GM12878 (cell line): Measurements from ENCODE around the gene PELI2. TPM values are rescaled to one million over a fixed set of nuclear protein-coding genes. Genes with fewer than 3 reads are reported as not detected.

Source experiments
- ATAC-seq: fragments of 200-7000 bp; cut with Tn5 transposase; 3 replicates; pipeline ENCODE4 v1.9.1; 2020; ENCODE audit warnings: mild to moderate bottlenecking, moderate library complexity
- BruUV-seq: library from RNA; stranded (reverse); fragments of 400-500 nt; replicated peaks from 2 replicates; lab custom pipeline; 2021; lab: Mats Ljungman, UMichigan
- CTCF ChIA-PET: fragments of 300-600 bp; sonication (Branson Sonifier 250); formaldehyde crosslinking; extraction: SDS; loops from one replicate; lab custom pipeline; 2021; ENCODE audit warnings: inconsistent platforms; lab: Yijun Ruan, JAX
- POLR2A ChIA-PET: fragments of 350-600 bp; formaldehyde crosslinking; extraction: SDS; loops from one replicate; lab custom pipeline; 2021; ENCODE audit warnings: inconsistent platforms; lab: Charles Lee
- RAD21 ChIA-PET: fragments of 300-600 bp; sonication (Branson Sonifier 250); formaldehyde crosslinking; loops from one replicate; lab custom pipeline; 2023; ENCODE audit warnings: antibody characterized with exemption; ENCODE audit not compliant: unreplicated experiment; lab: Charles Lee
- SMC1A ChIA-PET: fragments of 300-600 bp; sonication (Branson Sonifier 250); formaldehyde crosslinking; loops from one replicate; lab custom pipeline; 2023; ENCODE audit not compliant: unreplicated experiment, uncharacterized antibody; lab: Charles Lee
- DNase-seq: peaks from one replicate; pipeline ENCODE4 v3.0.0-alpha.2; 2011; ENCODE audit warnings: low read depth, low spot score
- FAIRE-seq: peaks from 3 replicates; lab custom pipeline; 2011; peaks lifted over from hg19 to GRCh38; lab: Jason Lieb, UNC
- H2AFZ ChIP-seq: 2 replicates; pipeline ENCODE4 v1.6.0; 2011; ENCODE audit warnings: low read depth, low read length, control low read depth; ENCODE audit not compliant: control insufficient read depth
- H3K27ac ChIP-seq: 2 replicates; pipeline ENCODE4 v1.5.1; 2011; ENCODE audit warnings: control low read depth; ENCODE audit not compliant: control insufficient read depth, insufficient read depth
- H3K27me3 ChIP-seq, 2 experiments: replicated peaks in 1 of 2; 2 replicates each; pipeline versions ENCODE4 v1.6.0 to v1.6.1; 2011; ENCODE audit warnings: low read length in 1 of 2; ENCODE audit not compliant: control insufficient read depth in 2 of 2, insufficient read depth in 2 of 2
- H3K36me3 ChIP-seq, 2 experiments: 2 replicates each; pipeline ENCODE4 v1.5.1; 2011; ENCODE audit warnings: low read length in 1 of 2; ENCODE audit not compliant: control insufficient read depth in 2 of 2, insufficient read depth in 2 of 2
- H3K4me1 ChIP-seq: 2 replicates; pipeline ENCODE4 v1.6.1; 2011; ENCODE audit warnings: mild to moderate bottlenecking, low read length, moderate library complexity, mixed read lengths; ENCODE audit not compliant: control insufficient read depth, insufficient read depth
- H3K4me2 ChIP-seq: 2 replicates; pipeline ENCODE4 v1.6.0; 2011; ENCODE audit warnings: control low read depth; ENCODE audit not compliant: control insufficient read depth, insufficient read depth
- H3K4me3 ChIP-seq: fragments of 200-600 bp; sonication (generic); 2 replicates; pipeline ENCODE4 v1.5.1; 2016
- H3K79me2 ChIP-seq: 2 replicates; pipeline ENCODE4 v1.6.0; 2011; ENCODE audit warnings: low read length; ENCODE audit not compliant: control insufficient read depth, insufficient read depth
- H3K9ac ChIP-seq: 2 replicates; pipeline ENCODE4 v1.8.0; 2011; ENCODE audit warnings: low read length, control low read depth, mixed read lengths; ENCODE audit not compliant: control insufficient read depth, insufficient read depth
- H3K9me3 ChIP-seq: replicated peaks from 3 replicates; pipeline ENCODE4 v1.5.1; 2011; ENCODE audit warnings: mild to moderate bottlenecking, low read length; ENCODE audit not compliant: control insufficient read depth, insufficient read depth
- H4K20me1 ChIP-seq: 2 replicates; pipeline ENCODE4 v1.6.0; 2011; ENCODE audit not compliant: control insufficient read depth, insufficient read depth
- BCL11A ChIP-seq: IDR thresholded peaks from 2 replicates; pipeline ENCODE4 v1.6.1; 2011; ENCODE audit warnings: low read depth, low read length
- BMI1 ChIP-seq: fragments of 450-650 bp; IDR thresholded peaks from 2 replicates; pipeline ENCODE4 v1.6.1; 2016; ENCODE audit warnings: mild to moderate bottlenecking, moderate library complexity, borderline replicate concordance
- IRF5 ChIP-seq: fragments of 450-650 bp; IDR thresholded peaks from 2 replicates; pipeline ENCODE4 v1.6.1; 2017; ENCODE audit warnings: borderline replicate concordance
- KAT2A ChIP-seq: conservative IDR thresholded peaks from 2 replicates; pipeline ENCODE4 v1.6.1; 2011; ENCODE audit warnings: low read depth, low read length; ENCODE audit not compliant: control insufficient read depth
- MEF2B ChIP-seq: fragments of 450-650 bp; IDR thresholded peaks from 2 replicates; pipeline ENCODE4 v1.6.1; 2018; ENCODE audit warnings: mild to moderate bottlenecking, moderate library complexity; ENCODE audit not compliant: partially characterized antibody, poor library complexity, severe bottlenecking
- MXI1 ChIP-seq: fragments of 150-350 bp; IDR thresholded peaks from 2 replicates; pipeline ENCODE4 v1.6.1; 2011; ENCODE audit warnings: low read depth, mild to moderate bottlenecking, inconsistent platforms, low read length, improper control_type of control experiment
- NR2C2 ChIP-seq: IDR thresholded peaks from 2 replicates; pipeline ENCODE4 v1.6.1; 2011; ENCODE audit warnings: borderline replicate concordance, low read depth; ENCODE audit not compliant: control insufficient read depth, insufficient read length
- NR2F1 ChIP-seq: fragments of 450-650 bp; conservative IDR thresholded peaks from 2 replicates; pipeline ENCODE4 v1.6.1; 2017; ENCODE audit warnings: mild to moderate bottlenecking
- PAX5 ChIP-seq: IDR thresholded peaks from 2 replicates; pipeline ENCODE4 v1.6.1; 2011; ENCODE audit warnings: low read depth, low read length, borderline replicate concordance
- SKIL ChIP-seq: fragments of 450-650 bp; IDR thresholded peaks from 2 replicates; pipeline ENCODE4 v1.6.1; 2017; ENCODE audit warnings: mild to moderate bottlenecking, low read depth, inconsistent platforms; ENCODE audit not compliant: poor library complexity, severe bottlenecking
- SPI1 ChIP-seq: IDR thresholded peaks from 2 replicates; pipeline ENCODE4 v1.6.1; 2011; ENCODE audit warnings: low read depth, mild to moderate bottlenecking, low read length, moderate library complexity, borderline replicate concordance; ENCODE audit not compliant: insufficient read depth
- STAT1 ChIP-seq: fragments of 450-650 bp; conservative IDR thresholded peaks from 2 replicates; pipeline ENCODE4 v1.6.1; 2014; ENCODE audit warnings: antibody characterized with exemption, mild to moderate bottlenecking
- USF2 ChIP-seq: IDR thresholded peaks from 2 replicates; pipeline ENCODE4 v1.6.1; 2011; ENCODE audit warnings: low read depth, low read length, improper control_type of control experiment, borderline replicate concordance
- ZZZ3 ChIP-seq: IDR thresholded peaks from 2 replicates; pipeline ENCODE4 v1.6.1; 2011; ENCODE audit warnings: low read depth; ENCODE audit not compliant: control insufficient read depth, insufficient read length
- whole genome bisulfite sequencing: methylation state at CpG from one replicate; pipeline ENCODE4 v1.1.6; 2016; ENCODE audit warnings: low lambda C conversion rate; ENCODE audit not compliant: insufficient replicate concordance, insufficient coverage; ENCODE audit errors: missing lambda C conversion rate; 5-methylcytosine and 5-hydroxymethylcytosine counted together
- in situ Hi-C: fragments of 300-500 bp; cut with MboI; formaldehyde crosslinking; loops from 9 replicates; pipeline ENCODE4 v1.14.3; 2018; ENCODE audit warnings: mixed read lengths
- intact Hi-C: fragments of 100-400 bp; cut with micrococcal nuclease; formaldehyde crosslinking; loops from one replicate; pipeline ENCODE4 v1.14.2; 2022; ENCODE audit not compliant: unreplicated experiment
- polyA plus RNA-seq, 11 experiments: library from polyadenylated mRNA; depleted of rRNA in 4 of 11; unstranded in 6 of 11; stranded (reverse) in 5 of 11; fragments of >200 nt; fragmentation: Nextera tagmentation in 4 of 11; fragmentation: Illumina TruSeq in 1 of 11; extraction: Ambion mirVana in 4 of 11; extraction: Trizol in 1 of 11; gene quantifications; 1 replicate in 1 of 11; 2 replicates in 10 of 11; pipeline versions ENCODE4 v1.2.1 to v1.2.3, GENCODE V29; 2011 to 2016; ENCODE audit warnings: inconsistent platforms in 2 of 11, missing spikeins in 2 of 11, low read depth in 1 of 11
- total RNA-seq, 4 experiments: library from RNA; depleted of rRNA in 3 of 4; stranded (reverse); fragments of >200 nt in 3 of 4; fragmentation: Illumina TruSeq in 1 of 4; extraction: Trizol in 1 of 4; gene quantifications; 2 replicates each; pipeline versions ENCODE4 v1.2.1 to v1.2.3, GENCODE V29; 2013 to 2021

Gene PELI2
- total and polyA plus RNA-seq, 10 of the 15 experiments (the other 5 are each of a cell fraction or from before 2014, with no cell fraction given): under 0.01 to 0.10 (median 0.01) TPM; not detected in 3

- intact Hi-C loops: no loop called here
- FAIRE-seq: no peak
- ChIA-PET RAD21 (no interaction called here), POLR2A (no interaction called here), SMC1A (no interaction called here), CTCF (no interaction called here)
- Histone ChIP-seq H3K9me3 (no peaks in the 10 kb centered on the region), H3K27ac (no peak overlapping the region), H4K20me1 (no peaks in the 10 kb centered on the region), H3K4me2 (no peak overlapping the region), H3K79me2 (no peaks in the 10 kb centered on the region), H3K36me3 (no peaks in the 10 kb centered on the region), H3K27me3 (no peaks in the 10 kb centered on the region; a peak in 1 of 4 replicates), H2AFZ (no peak overlapping the region), H3K4me1 (no peaks in the 10 kb centered on the region), H3K4me3 (no peak overlapping the region), H3K9ac (no peak overlapping the region)
- TF ChIP-seq KAT2A: no peak
- no peak for TF ChIP-seq USF2
- no peak for TF ChIP-seq SPI1
- no peak for TF ChIP-seq SKIL
- no peak for TF ChIP-seq MEF2B
- TF ChIP-seq NR2F1: no peak
- TF ChIP-seq BCL11A: no peak
- TF ChIP-seq STAT1: no peak
- no peak for TF ChIP-seq ZZZ3
- no peak for TF ChIP-seq PAX5
- no peak for TF ChIP-seq BMI1
- no peak for TF ChIP-seq NR2C2
- TF ChIP-seq MXI1: no peak
- TF ChIP-seq IRF5: no peak
- ATAC-seq: no peak
- DNase-seq: no peak
- WGBS: 0% methylated on average over 2 of the region's 2 CpGs
- in situ Hi-C loops: no loop called here
- no TSS peak for BruUV-seq
These were observed 92.4 kb downstream of the PELI2 start for GRCh38 chr14:56210571-56210970.
